Activated CD4-positive, alpha-beta T cell treated with anti-CD3 and anti-CD28 coated beads, Interleukin-2, amount 10 ng/mL, durations not matched to agents 24 days and 14 days (primary cell): ENCODE measurements around the gene DIS3L2. TPM values are rescaled to one million over a fixed set of nuclear protein-coding genes. Genes with fewer than 3 reads are reported as not detected.

Source experiments
- DNase-seq: peaks from one replicate; pipeline ENCODE4 v3.0.0; 2022
- H3K27ac Mint-ChIP-seq: one replicate; pipeline ENCODE4 v1.8.0; 2022; ENCODE audit warnings: mild to moderate bottlenecking, mixed read lengths
- H3K27me3 Mint-ChIP-seq: one replicate; pipeline ENCODE4 v1.8.0; 2022; ENCODE audit warnings: mixed read lengths
- H3K36me3 Mint-ChIP-seq: one replicate; pipeline ENCODE4 v1.8.0; 2022; ENCODE audit warnings: low read depth, mild to moderate bottlenecking, mixed read lengths
- H3K4me1 Mint-ChIP-seq: one replicate; pipeline ENCODE4 v1.8.0; 2021; ENCODE audit warnings: mixed read lengths
- H3K4me3 Mint-ChIP-seq: one replicate; pipeline ENCODE4 v1.8.0; 2022; ENCODE audit warnings: mild to moderate bottlenecking, moderate library complexity, mixed read lengths
- H3K9me3 Mint-ChIP-seq: one replicate; pipeline ENCODE4 v1.8.0; 2021; ENCODE audit warnings: mixed read lengths
- intact Hi-C: fragments of 100-400 bp; cut with micrococcal nuclease; formaldehyde crosslinking; loops from one replicate; pipeline ENCODE4 v1.15.1; 2023
- total RNA-seq: library from RNA; stranded (reverse); gene quantifications from 2 replicates; pipeline ENCODE4 v1.2.3, GENCODE V29; 2022

Gene DIS3L2
- total RNA-seq, 1 donor from 2014 or later, result 27.8 TPM

DNA sequence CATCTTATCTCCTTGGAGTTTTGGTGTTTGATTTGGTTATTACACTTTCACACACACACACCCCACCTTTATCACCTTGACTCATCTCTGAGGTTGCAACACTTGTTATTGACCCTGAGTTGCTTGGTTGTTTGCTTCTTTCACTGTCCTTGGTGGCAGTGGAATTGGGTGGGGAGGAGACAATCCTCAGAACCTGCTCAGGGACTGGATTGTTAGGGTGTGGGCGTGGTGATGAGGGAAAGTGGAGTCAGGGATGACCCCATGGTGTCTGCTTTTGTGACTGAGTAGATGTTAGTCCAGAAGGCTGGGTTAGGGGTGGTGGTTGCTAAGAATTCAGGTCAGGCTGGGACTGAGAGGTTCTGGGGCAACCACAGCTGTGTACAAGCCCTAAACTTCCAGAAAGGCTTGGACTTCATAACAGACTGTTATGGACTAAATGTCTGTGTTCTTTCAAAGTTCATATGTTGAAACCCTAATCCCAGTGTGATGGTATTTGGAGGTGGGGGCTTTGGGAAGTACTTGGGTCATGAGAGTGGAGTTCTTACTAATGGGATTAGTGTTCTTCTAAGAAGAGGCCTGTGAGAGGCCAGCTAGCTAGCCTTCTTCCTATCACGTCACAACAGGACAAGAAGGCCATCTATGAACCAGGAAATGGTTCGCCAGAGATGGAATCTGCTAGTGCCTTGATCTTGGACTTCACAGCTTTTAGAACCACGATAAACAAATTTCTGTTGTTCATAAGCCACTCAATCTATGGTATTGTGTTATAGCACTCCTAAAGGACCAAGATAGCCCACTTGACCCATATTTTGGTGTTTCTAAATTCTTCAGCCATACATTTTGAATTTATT lies 3.4 kb upstream of the DIS3L2 start:
- Mint-ChIP-seq H3K36me3 (peaks cover 9% of the 10 kb centered on the region), H3K27ac (no peak overlapping the region), H3K4me1 (peaks cover 17% of the 10 kb centered on the region), H3K9me3 (peaks cover 6% of the 10 kb centered on the region), H3K4me3 (no peak overlapping the region), H3K27me3 (peaks cover 24% of the 10 kb centered on the region)
- intact Hi-C loops, result no loop called here
- no peak for DNase-seq

DNA sequence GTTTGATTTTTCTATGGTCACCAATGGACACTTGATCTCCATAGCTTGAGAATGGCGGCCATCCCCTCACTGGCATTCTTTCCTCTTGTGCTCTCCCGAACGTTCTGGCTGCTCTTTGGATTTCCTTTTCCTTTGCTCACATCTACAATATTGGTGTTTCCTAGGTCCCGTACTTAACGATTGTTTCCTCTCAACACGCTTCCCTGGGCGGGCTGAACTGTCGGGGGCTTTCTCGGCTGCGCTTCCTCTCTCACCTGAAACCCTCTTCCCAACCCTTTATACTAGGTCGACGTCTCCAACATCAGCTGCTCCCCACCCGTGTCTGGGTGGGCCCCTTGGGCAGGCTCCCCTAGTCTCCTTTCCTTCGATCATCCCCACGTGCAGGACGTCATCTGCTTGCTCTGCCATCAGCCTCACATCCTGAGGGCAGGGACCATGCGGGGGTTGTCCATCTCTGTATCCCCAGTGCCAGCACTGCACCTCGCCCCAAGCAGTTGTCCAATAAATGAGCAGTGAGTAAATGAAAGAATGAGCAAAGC lies 634 bp upstream of the DIS3L2 start:
- no peak for DNase-seq
- peaks cover 22% of the 10 kb centered on the region for H3K4me1 Mint-ChIP-seq
- intact Hi-C loops, result loop anchor here (1.0 kb wide), 1 partner anchor 180 kb away; the partner anchor contains the start of gene PDE6D
- H3K36me3 Mint-ChIP-seq, result peaks cover 9% of the 10 kb centered on the region
- peak overlapping the region; percentile 86 for H3K27ac Mint-ChIP-seq
- peak overlapping the region; percentile 92 for H3K4me3 Mint-ChIP-seq
- peaks cover 6% of the 10 kb centered on the region for H3K9me3 Mint-ChIP-seq
- peaks cover 7% of the 10 kb centered on the region for H3K27me3 Mint-ChIP-seq

DNA sequence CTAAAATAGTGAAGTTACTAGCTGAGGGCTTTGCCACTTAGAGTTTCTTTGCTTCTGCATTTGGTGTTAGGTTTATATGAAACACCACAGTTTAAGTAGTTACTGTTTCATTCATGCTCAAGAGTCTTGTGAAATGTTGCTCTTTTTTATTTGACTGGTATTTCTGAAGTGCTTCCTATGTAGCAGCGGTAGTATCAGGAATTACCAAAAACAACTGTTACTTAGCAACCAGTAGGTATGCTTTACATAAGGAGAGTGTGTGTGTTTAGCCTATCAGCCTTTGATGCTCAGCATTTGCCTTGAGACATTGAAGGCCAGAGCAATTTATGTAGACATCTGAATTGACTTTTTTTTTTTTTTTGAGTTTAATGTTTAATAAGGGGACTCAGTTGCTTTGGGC lies 3.6 kb downstream of the DIS3L2 start:
- intact Hi-C loops, result no loop called here
- Mint-ChIP-seq H3K27me3 (no peaks in the 10 kb centered on the region), H3K27ac (no peak overlapping the region), H3K4me1 (peaks cover 21% of the 10 kb centered on the region), H3K36me3 (peaks cover 18% of the 10 kb centered on the region), H3K9me3 (peaks cover 6% of the 10 kb centered on the region), H3K4me3 (no peak overlapping the region)
- no peak for DNase-seq

DNA sequence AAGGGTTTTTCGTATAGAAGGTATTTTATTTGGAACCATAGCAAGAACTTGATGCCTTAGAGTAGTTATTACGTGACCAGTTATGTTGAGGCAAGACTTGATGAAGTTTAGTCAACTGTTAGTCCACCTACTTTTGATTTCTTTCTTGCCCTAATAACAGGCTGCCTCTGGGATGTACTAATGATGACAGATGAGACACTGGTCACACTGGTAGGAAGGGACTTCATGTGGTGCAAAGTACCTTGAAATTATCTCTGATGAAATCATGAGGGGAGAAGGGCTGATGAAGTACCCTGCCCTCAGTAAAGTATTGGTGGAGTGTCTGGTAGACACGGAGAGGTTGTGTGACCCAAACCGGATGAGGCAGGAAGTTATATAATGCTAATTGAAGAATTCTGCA lies 5.4 kb downstream of the DIS3L2 start:
- Mint-ChIP-seq H3K9me3 (no peaks in the 10 kb centered on the region), H3K4me3 (no peak overlapping the region), H3K27me3 (no peaks in the 10 kb centered on the region), H3K27ac (no peak overlapping the region), H3K36me3 (peaks cover 14% of the 10 kb centered on the region), H3K4me1 (peaks cover 14% of the 10 kb centered on the region)
- intact Hi-C loops, result no loop called here
- DNase-seq, result no peak

DNA sequence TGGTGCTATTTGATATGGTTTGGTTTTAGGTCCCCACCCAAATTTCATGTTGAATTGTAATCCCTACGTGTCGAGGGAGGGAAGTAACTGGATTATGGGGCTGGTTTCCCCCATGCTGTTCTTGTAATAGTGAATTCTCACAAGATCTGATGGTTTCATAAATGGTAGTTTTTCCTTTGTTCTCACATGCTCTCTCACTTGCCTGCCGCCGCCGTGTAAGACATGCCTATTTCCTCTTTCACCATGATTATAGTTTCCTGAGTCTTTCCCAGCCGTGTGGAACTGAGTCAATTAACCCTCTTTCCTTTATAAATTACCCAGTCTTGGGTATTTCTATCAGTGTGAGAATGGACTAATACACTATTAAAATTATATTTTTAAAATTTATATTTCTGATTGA lies 7.3 kb downstream of the DIS3L2 start:
- Mint-ChIP-seq H3K9me3 (no peaks in the 10 kb centered on the region), H3K4me3 (no peak overlapping the region), H3K4me1 (peaks cover 4% of the 10 kb centered on the region), H3K27me3 (no peaks in the 10 kb centered on the region), H3K27ac (no peak overlapping the region), H3K36me3 (peaks cover 14% of the 10 kb centered on the region)
- no peak for DNase-seq
- intact Hi-C loops, result no loop called here

DNA sequence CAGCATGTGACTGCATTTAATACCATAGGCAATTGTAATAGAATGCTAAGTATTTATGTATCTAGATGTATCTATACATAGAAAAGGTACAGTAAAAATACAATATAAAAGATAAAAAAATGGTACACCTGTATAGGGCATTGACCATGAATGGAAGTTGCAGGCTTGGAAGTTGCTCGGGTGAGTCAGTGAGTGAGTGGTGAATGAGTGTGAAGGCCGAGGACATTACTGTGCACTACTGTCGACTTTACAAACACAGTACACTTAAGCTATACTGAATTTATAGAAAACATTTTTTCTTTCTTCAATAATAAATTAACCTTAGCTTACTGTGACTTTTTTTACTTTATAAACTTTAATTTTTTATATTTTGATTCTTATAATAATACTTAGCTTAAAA lies 8.9 kb downstream of the DIS3L2 start:
- intact Hi-C loops, result no loop called here
- peaks cover 14% of the 10 kb centered on the region for H3K36me3 Mint-ChIP-seq
- no peak for DNase-seq
- no peaks in the 10 kb centered on the region for H3K9me3 Mint-ChIP-seq
- H3K27ac Mint-ChIP-seq, result no peak overlapping the region
- H3K4me1 Mint-ChIP-seq, result peaks cover 2% of the 10 kb centered on the region
- no peak overlapping the region for H3K4me3 Mint-ChIP-seq
- H3K27me3 Mint-ChIP-seq, result no peaks in the 10 kb centered on the region

DNA sequence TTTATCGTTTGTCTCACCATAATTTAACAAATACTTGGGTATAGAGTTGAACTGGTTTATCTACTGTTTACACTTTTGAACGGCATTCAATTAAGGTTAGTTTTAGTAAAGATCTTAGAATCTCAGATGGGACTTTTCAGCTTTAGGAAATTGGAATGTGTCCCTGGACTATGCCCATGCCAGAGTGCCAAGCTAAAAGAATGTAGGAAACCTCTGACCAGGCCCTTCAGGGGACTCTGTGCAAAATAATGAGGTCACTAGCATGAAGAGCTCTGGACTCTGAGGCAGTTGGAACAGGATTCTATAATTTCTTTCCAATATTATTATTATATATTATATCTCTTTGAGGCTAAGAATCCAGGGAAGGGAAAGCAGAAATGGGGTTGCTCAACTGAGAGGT lies 13.5 kb downstream of the DIS3L2 start:
- Mint-ChIP-seq H3K27ac (no peak overlapping the region), H3K9me3 (no peaks in the 10 kb centered on the region), H3K27me3 (no peaks in the 10 kb centered on the region), H3K4me1 (no peaks in the 10 kb centered on the region), H3K36me3 (peaks cover 8% of the 10 kb centered on the region), H3K4me3 (no peak overlapping the region)
- no peak for DNase-seq
- intact Hi-C loops, result no loop called here

DNA sequence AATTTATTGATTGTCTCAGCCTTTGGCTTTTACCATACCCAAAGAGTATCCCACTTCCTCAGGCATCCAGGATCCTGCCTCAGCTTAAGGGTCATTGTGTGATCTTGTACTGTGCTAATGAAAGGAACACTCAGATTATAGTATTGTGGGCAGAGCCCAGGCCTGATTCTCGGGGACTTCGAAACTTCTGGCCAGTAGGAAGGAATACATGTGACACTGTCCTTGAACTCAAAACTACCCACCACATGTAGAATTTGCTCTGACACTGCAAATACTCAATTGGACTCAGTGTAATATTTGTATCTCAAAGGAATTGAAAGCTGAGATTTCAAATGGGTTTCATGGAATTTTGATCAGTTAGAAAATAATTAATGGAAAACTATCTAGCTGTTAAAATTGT lies 15.9 kb downstream of the DIS3L2 start:
- no peak for DNase-seq
- H3K27me3 Mint-ChIP-seq, result no peaks in the 10 kb centered on the region
- no peaks in the 10 kb centered on the region for H3K9me3 Mint-ChIP-seq
- H3K4me1 Mint-ChIP-seq, result no peaks in the 10 kb centered on the region
- H3K36me3 Mint-ChIP-seq, result peaks cover 5% of the 10 kb centered on the region
- no peak overlapping the region for H3K4me3 Mint-ChIP-seq
- H3K27ac Mint-ChIP-seq, result no peak overlapping the region
- intact Hi-C loops, result no loop called here

DNA sequence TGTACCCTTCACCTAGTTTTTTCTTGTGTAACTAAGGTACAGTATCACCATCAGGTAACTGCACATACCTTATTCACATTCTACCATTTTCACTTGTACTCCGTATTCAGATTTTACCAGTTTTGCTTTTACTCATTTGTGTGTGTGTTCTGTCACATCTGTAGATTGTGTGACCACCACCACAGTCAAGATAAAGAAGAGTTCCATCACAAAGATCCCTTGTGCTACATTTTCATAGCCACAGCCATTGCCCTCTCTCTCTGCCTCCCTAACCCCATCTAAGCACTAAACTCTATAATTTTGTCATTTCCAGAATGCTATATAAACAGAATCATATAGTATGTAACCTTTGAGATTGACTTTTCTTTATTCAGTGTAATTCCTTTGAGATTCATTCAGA lies 23.5 kb downstream of the DIS3L2 start:
- intact Hi-C loops, result no loop called here
- peaks cover 7% of the 10 kb centered on the region for H3K36me3 Mint-ChIP-seq
- peaks cover 5% of the 10 kb centered on the region for H3K4me1 Mint-ChIP-seq
- no peaks in the 10 kb centered on the region for H3K9me3 Mint-ChIP-seq
- H3K27ac Mint-ChIP-seq, result no peak overlapping the region
- H3K4me3 Mint-ChIP-seq, result no peak overlapping the region
- H3K27me3 Mint-ChIP-seq, result no peaks in the 10 kb centered on the region
- no peak for DNase-seq

DNA sequence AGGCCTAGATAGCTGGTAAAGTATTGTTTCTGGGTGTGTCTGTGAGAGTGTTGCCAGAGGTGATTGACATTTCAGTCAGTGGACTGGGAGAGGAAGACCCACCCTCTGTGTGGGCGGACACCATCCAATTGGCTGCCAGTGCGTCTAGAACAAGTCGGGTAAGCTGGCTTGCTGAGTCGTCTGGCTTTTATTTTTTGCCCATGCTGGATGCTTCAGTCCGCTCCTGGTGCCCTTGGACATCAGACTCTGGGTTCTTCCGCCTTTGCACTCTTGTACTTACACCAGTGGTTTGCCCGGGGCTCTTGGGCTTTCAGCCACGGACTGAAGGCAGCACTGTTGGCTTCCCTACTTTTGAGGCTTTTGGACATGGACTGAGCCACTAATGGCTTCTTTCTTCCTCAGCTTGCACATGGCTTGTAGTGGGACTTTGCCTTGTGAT lies 24.3 kb downstream of the DIS3L2 start:
- Mint-ChIP-seq H3K4me1 (peaks cover 5% of the 10 kb centered on the region), H3K4me3 (no peak overlapping the region)
- intact Hi-C loops, result no loop called here

DNA sequence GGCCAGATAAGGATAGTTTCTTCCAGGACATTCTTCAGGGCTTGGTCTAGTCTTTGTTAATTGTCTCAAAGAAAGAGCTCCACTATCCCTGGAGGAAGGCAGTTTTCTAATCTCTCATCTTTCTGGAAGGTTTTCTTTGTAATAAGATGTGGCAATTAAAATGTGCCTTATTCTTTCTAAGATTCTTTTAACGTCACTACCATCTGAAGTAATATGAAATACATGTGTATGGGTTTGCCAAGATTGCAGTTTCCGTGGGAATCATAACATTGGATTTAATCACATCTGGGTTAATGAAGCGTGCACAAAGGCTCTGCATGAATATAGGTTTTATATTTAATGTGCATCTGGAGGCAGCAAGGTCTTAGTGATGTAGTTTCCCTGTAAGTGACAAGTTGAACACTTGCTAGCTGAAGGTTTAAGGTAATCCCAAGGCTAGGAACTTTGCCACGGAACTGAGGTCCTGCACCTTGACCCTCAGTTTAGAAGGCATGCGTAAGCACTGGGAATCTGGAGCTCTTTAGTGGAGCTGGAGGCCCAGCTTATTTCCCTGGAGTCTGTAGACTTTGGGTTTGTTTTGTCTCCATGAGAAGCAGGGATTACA lies 25.7 kb downstream of the DIS3L2 start:
- H3K4me1 Mint-ChIP-seq, result peaks cover 5% of the 10 kb centered on the region
- H3K9me3 Mint-ChIP-seq, result no peaks in the 10 kb centered on the region
- intact Hi-C loops, result no loop called here
- H3K4me3 Mint-ChIP-seq, result no peak overlapping the region
- H3K27ac Mint-ChIP-seq, result no peak overlapping the region
- H3K36me3 Mint-ChIP-seq, result peaks cover 7% of the 10 kb centered on the region
- H3K27me3 Mint-ChIP-seq, result no peaks in the 10 kb centered on the region
- DNase-seq, result no peak

More for the DNA sequence above, 24.3 kb downstream of the DIS3L2 start:
- Mint-ChIP-seq H3K9me3 (no peaks in the 10 kb centered on the region), H3K27ac (no peak overlapping the region), H3K27me3 (no peaks in the 10 kb centered on the region), H3K36me3 (peaks cover 7% of the 10 kb centered on the region)
- DNase-seq, result no peak

DNA sequence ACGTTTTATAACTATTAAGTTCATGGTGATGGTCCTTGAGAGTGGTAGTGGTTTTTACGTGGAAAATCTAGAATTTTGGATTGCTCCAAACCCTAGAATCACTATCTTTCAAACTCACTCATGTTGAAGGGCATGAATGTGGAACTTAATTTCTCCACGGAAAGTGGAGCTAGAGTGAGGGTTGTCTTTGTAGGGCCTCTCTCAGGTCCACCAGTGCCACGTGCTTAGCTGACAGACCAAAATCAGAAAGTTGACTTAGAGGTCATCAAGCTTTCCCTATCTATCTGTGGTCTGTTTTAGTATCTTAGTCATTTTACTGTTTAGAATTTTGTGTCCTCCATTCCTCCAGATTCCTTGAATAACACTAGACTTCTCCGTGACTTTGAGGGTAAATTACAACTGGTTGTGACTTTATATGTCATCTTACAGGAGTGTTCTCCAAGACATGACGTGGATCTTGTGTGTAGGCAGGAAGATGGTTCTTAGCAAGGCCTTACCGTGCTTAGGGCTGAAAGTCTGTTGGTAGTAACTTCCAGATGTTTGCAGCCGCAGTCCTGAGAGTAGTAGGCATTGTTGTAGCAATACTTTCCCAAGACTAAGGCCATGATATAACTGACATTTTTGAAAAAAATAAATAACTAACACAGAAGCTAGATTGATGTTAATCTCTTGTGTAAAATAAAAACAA lies 26.8 kb downstream of the DIS3L2 start:
- Mint-ChIP-seq H3K27me3 (no peaks in the 10 kb centered on the region), H3K4me3 (no peak overlapping the region), H3K27ac (no peak overlapping the region), H3K9me3 (no peaks in the 10 kb centered on the region), H3K36me3 (peaks cover 7% of the 10 kb centered on the region), H3K4me1 (peaks cover 5% of the 10 kb centered on the region)
- no peak for DNase-seq
- intact Hi-C loops, result no loop called here

DNA sequence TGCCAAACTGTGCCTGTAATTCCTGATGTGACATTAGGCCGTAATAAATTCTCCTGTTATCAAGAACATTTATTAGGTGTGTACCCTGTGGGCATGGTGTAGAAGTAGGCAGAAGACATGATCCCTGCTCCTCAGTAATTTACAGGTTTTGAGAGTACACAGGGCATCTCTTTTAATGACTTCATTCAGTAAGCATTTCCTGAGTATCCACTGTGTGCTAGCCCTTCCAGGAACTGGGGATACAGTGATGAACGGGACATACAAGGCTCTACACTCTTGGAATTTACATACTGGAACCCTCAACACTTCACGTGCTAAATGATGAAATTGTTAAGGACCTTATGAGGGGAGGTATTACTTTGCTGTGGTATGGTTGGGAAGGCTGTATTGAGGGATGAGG lies 30.2 kb downstream of the DIS3L2 start:
- no peaks in the 10 kb centered on the region for H3K27me3 Mint-ChIP-seq
- no peaks in the 10 kb centered on the region for H3K9me3 Mint-ChIP-seq
- intact Hi-C loops, result no loop called here
- no peak overlapping the region for H3K27ac Mint-ChIP-seq
- H3K36me3 Mint-ChIP-seq, result peaks cover 1% of the 10 kb centered on the region
- peaks cover 1% of the 10 kb centered on the region for H3K4me1 Mint-ChIP-seq
- no peak overlapping the region for H3K4me3 Mint-ChIP-seq
- no peak for DNase-seq

DNA sequence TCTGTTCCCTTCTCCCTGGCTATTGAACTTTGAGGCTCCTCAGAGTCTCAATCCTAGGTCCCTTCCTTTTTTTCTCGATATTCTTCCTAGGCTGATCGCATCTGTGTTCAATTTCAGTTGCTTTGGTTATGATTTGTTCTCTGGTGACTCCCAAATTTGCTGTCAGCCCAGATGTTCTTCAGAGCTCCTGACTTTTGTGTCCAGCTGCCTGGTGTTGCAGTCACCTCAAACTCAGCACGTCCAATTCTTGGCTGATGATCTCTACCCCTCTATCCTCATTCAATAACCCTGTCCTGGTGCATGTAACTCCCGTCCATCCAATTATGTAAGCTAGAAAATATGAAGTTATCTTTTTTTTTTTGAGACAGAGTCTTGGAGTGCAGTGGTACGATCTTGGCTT lies 31.4 kb downstream of the DIS3L2 start:
- Mint-ChIP-seq H3K36me3 (peaks cover 1% of the 10 kb centered on the region), H3K27ac (no peak overlapping the region)

More for the DNA sequence above, 31.4 kb downstream of the DIS3L2 start:
- Mint-ChIP-seq H3K9me3 (no peaks in the 10 kb centered on the region), H3K4me3 (no peak overlapping the region), H3K4me1 (peaks cover 1% of the 10 kb centered on the region), H3K27me3 (no peaks in the 10 kb centered on the region)
- intact Hi-C loops, result no loop called here
- no peak for DNase-seq
